Glomerular visceral epithelial cell (primary cell): ENCODE results near the gene GPR160.
"Not testable (repeated sequence)": the region's sequence is repeated elsewhere in the genome, so short reads cannot be mapped to it uniquely, and the experiment has no call there.

Experiments used
- DNase-seq: peaks from one replicate; pipeline ENCODE4 v3.0.0-alpha.2; 2016; ENCODE audit errors: extremely low spot score

Gene GPR160

GRCh38 chr3:170111147-170111771 is 73.5 kb downstream of the GPR160 start:
- no peak for DNase-seq

DNA sequence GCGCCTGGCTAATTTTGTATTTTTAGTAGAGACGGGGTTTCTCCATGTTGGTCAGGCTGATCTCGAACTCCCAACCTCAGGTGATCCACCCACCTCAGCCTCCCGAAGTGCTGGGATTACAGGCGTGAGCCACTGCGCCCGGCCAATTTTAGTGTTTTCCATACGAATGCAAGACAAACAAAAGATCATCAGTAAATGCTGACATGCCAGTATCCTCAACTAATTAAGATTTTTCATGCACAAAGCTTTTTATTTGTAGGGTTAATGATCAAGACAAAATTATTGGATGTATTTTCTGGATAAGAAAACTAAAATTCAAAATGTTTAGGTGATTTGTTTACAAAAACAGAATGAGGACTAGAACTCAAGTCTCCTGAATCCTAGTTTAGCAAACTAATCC is 76.4 kb downstream of the GPR160 start:
- DNase-seq: not testable (repeated sequence)

GRCh38 chr3:170117134-170117533 is 79.3 kb downstream of the GPR160 start:
- DNase-seq: peak; percentile 25

DNA sequence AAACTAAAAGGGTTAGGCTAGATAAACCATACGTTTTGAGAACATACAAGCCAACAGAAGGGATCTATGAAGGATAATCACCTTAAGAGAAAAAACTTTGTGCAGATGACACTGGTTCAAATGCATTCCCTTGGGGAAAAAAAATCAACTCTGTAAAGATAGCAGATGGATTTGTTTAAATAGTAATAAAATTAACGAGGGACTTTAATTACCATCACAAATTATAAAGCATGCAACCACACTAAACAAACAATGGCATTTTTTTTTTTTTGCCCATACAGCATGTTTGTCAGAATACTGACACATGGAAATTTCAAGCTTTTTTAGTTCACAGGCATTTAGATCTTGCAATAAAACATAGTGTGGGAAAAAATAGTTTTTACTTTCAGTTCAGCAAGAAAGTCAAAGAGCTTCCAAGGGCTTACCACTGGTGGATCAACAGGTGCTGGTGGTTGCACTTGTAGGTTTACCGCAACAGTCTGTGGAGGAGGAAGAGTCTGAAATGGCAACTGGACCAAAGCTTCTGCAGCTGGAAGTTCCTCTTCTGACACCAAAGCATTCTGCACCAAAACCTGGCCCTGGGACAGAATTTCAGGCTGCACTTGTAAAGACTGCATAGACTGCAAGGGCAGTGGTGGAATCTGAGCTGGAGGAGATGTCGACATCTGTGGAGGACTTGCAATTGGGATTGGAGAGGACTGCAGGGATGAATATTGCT is 90.6 kb downstream of the GPR160 start:
- no peak for DNase-seq

GRCh38 chr3:170128977-170129431 is 91.2 kb downstream of the GPR160 start:
- DNase-seq: no peak

DNA sequence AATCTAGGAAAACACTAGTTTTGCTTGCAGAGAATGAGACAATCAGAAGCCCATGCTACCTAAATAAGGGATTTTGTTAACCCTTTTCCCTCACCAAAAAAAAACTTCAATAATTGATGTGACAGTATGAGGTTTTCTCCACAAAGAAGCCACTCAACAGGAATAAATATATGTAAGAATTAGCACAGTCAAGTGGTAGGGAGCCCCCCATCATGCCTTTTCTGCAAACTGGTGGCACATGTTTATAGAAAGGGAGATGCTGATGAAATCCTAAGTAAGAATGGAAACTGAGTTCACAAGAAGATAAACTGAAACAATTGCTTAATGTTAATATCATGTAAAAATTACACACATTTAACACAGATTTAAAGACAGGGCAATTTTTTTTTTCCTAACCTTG is 92.7 kb downstream of the GPR160 start:
- DNase-seq: no peak

DNA sequence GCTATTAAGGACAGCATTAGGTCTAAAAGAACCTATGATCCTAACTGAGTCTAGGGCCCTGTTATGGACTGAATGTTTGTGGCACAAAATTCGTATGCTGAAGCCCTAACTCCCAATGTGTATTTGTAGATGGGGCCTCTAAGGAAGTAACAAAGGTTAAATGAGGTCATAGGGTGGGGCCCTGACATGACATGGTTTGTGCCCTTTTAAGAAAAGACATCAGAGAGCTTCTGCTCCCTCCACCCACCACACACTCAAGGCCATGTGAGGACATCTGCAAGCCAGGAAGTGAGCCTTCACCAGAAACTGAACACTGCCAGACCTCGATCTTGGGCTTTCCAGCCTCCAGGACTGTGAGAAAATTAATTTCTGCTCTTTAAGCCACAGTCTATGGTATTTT is 94.5 kb downstream of the GPR160 start:
- no peak for DNase-seq
